IPS-11a (cell line): ENCODE results near the gene NLGN4X.

Source experiments
- H3K4me3 ChIP-seq: one replicate; pipeline ENCODE4 v1.5.1; 2013; ENCODE audit warnings: low read depth, low read length, control low read depth

Gene NLGN4X

DNA sequence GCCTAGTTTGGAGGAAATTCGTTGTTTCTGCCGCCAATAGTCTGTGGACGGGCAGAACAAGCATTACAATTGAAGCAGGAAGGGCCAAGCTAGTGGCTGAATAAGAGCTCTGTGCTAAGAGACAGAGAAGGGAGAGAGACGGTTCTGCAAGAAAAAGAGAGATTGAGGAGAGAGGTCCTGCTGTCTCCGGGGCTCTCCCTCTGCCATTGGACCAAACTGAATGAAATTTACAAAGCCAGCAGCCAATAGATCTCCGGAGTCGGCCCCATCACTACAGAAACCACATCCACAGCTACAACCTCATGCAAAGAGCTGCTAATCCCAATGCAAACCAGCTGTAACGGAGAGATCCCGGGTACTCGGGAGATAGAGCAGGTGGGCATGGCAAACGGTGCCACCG, at the start of gene NLGN4X:
Gene NLGN4X, minus strand, starts transcription at position 148 of the 400 bp plus-strand sequence. CDS start 77,401 bp downstream, outside the sequence.
- H3K4me3 ChIP-seq: peak within 1 kb of the TSS; percentile 69

GRCh38 chrX:6266041-6266440, 37.4 kb upstream of the NLGN4X start:
- H3K4me3 ChIP-seq: no peak overlapping the region

DNA sequence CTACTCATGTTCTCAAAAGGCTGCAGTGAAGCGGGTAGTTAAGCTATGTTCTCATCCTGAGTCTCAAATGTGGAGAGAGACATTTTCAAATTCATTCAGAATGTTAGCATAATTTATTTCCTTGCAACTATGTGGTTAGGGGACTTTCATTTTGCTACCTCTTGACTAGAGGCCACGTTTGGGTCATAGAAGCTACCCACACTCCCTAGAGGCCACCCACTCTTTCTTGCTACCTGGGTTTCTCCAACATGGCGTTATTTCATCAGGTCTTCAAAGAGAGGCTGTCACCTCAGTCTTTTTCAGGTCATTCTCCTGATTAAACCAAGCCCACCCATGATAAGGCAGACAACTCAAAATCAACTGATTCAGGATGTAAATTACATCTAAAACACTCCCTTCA, 34.3 kb upstream of the NLGN4X start:
- no peak overlapping the region for H3K4me3 ChIP-seq

GRCh38 chrX:6257025-6257424, 28.4 kb upstream of the NLGN4X start:
- H3K4me3 ChIP-seq: no peak overlapping the region

DNA sequence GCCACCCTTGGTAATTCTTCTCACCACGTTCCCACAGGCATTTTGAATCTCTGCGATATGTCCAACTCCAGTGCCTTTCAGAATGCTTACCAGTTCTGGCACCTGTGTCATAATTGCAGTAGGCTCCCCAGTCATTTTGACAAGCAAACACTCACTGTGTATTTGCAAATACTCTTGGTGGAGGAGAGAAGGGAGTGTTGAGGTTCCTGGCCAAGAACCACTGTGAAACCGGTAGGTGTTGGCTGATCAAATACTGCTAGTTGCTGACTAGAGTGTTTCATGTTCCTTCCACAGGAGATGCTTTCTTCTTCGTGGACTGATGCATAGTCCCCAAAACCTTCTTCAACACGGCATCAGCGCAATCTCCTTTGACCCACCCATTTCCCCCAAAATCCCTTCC, 16.0 kb upstream of the NLGN4X start:
- H3K4me3 ChIP-seq: no peak overlapping the region

- H3K4me3 ChIP-seq: no peak overlapping the region
Observed at GRCh38 chrX:6238576-6238975, 9.9 kb upstream of the NLGN4X start.

GRCh38 chrX:6227935-6228334, 732 bp downstream of the NLGN4X start:
- H3K4me3 ChIP-seq: peak overlapping the region; percentile 69

DNA sequence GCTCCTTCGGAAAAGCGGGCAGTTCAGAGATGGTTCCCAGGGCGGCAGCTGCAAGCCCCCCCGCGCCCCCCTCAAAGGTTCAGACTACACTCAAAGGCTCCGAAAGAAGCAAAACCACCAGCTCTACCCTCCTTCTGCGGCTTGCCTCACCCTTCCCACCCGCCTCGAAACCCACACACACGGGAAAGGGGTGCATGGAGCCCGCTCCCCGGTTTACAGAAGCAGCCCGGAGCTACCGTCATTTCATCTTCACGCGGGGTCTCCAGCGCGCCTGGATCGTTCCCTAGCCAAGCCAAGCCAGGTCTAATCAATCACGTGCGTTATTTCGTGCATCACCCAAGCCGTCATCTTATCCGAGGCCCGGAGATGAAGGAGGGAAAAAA, 1.2 kb downstream of the NLGN4X start:
- peak overlapping the region; percentile 69 for H3K4me3 ChIP-seq

GRCh38 chrX:6226596-6227452, 1.8 kb downstream of the NLGN4X start:
- peak overlapping the region; percentile 69 for H3K4me3 ChIP-seq

GRCh38 chrX:6225911-6226595, 2.6 kb downstream of the NLGN4X start:
- H3K4me3 ChIP-seq: peak overlapping the region; percentile 69

GRCh38 chrX:6225288-6225910, 3.3 kb downstream of the NLGN4X start:
- peak overlapping the region; percentile 31 for H3K4me3 ChIP-seq

DNA sequence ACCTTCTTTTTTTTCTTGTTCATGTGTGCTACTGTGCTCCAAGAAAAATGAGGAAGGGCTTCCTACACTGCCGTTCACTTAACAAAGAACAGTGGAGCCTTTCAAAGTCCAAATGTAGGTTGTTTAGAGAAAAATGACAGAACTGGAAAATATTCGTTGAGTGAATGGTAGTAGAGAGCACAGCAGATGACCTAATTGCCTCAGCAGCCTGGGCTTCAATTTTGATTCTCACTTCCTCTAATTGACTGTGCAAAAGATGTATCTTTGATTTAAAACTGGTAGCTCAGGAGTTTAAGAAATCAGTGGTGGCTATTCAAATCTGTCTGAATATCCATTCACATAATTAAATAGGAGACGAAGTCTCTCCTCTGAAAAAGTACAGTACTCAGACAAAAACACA, 5.2 kb downstream of the NLGN4X start:
- H3K4me3 ChIP-seq: no peak overlapping the region

- no peak overlapping the region for H3K4me3 ChIP-seq
Observed at GRCh38 chrX:6210230-6210629, 18.4 kb downstream of the NLGN4X start.

GRCh38 chrX:6203462-6204215, 25.0 kb downstream of the NLGN4X start:
- no peak overlapping the region for H3K4me3 ChIP-seq

- no peak overlapping the region for H3K4me3 ChIP-seq
Observed at GRCh38 chrX:6199486-6199885, 29.2 kb downstream of the NLGN4X start.

GRCh38 chrX:6187256-6187655, 41.4 kb downstream of the NLGN4X start:
- no peak overlapping the region for H3K4me3 ChIP-seq

- no peak overlapping the region for H3K4me3 ChIP-seq
Observed at GRCh38 chrX:6184900-6185515, 43.7 kb downstream of the NLGN4X start.

GRCh38 chrX:6175914-6176313, 52.8 kb downstream of the NLGN4X start:
- H3K4me3 ChIP-seq: no peak overlapping the region

DNA sequence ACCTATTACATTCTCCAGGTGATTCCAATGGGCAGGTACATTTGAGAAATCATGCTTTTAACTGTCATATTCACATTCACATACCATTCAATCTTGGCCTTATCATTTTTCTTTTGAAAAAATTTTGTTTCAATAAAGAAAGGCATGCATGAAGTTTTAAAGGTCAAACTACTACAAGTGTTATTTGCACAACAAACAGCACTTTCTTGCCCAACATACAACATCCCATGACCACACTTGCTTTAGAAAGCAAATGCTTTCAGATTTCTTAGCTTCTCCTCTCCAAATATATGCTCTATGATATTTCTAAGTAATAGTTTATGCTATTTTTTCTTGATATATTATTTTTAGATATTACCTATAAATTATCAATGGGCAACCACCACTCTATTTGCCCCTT, 58.2 kb downstream of the NLGN4X start:
- H3K4me3 ChIP-seq: no peak overlapping the region

DNA sequence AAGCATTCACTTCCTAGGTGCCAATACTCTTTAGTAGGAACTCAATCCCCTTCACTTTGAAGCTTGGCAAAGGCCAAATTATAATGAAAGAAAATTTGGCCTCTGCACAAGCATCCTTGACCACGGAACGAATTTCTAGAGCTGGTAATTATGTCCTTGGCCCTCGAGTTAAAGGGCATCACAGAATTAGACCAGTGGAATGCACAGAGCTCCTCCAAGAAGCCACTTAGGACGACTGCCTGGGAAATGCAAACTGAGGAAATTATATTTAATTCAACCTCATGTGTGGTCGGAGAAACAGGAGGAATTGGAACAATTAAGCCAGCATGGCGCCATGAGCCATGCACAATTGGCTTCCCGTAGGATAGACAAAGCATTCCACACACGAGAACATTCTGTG, 59.3 kb downstream of the NLGN4X start:
- H3K4me3 ChIP-seq: no peak overlapping the region

GRCh38 chrX:6163721-6164120, 64.9 kb downstream of the NLGN4X start:
- no peak overlapping the region for H3K4me3 ChIP-seq
